ENCODE measurements around the gene TIMM29.
"Not testable (repeated sequence)": the region's sequence is repeated elsewhere in the genome, so short reads cannot be mapped to it uniquely, and the experiment has no call there.

TIMM29 gene

GRCh38 chr19:10935371-10936059, 6.9 kb downstream of the TIMM29 start:
- Histone ChIP-seq H3K9me3 (ENCODE audit: insufficient read depth, low read length) (no peaks in the 10 kb centered on the region), H3K79me2 (ENCODE audit: low read length) (peaks cover 11% of the 10 kb centered on the region), H3K27me3 (ENCODE audit: low read depth, low read length) (no peaks in the 10 kb centered on the region), H3K4me3 (ENCODE audit: low read length) (no peak overlapping the region), H3K4me2 (ENCODE audit: low read length) (no peak overlapping the region), H3K9ac (ENCODE audit: low read length) (no peak overlapping the region), H3K4me1 (ENCODE audit: low read length) (peaks cover 8% of the 10 kb centered on the region), H3K27ac (ENCODE audit: low read length) (no peak overlapping the region), H3K36me3 (replicated peaks; ENCODE audit: low read depth, low read length) (peaks cover 3% of the 10 kb centered on the region), H4K20me1 (ENCODE audit: insufficient read depth, low read length) (no peaks in the 10 kb centered on the region), H2AFZ (ENCODE audit: low read depth, low read length) (no peak overlapping the region)
- no peak for TF ChIP-seq EZH2phosphoT487 (IDR thresholded peaks at IDR 0.05; ENCODE audit: low read depth)
- TF ChIP-seq CTCF (IDR thresholded peaks at IDR 0.05; ENCODE audit: low read depth, low read length) = no peak

- Histone ChIP-seq H3K4me1 (ENCODE audit: low read length) (peaks cover 8% of the 10 kb centered on the region), H3K4me3 (ENCODE audit: low read length) (no peak overlapping the region)
These were observed 8.1 kb downstream of the TIMM29 start for GRCh38 chr19:10936661-10937084.

GRCh38 chr19:10941649-10942048, 13.0 kb downstream of the TIMM29 start:
- peaks cover 19% of the 10 kb centered on the region for H3K4me1 ChIP-seq (ENCODE audit: low read length)
- H3K79me2 ChIP-seq (ENCODE audit: low read length); H3K9ac ChIP-seq (ENCODE audit: low read length); H3K4me2 ChIP-seq (ENCODE audit: low read length); H3K9me3 ChIP-seq (ENCODE audit: insufficient read depth, low read length); H4K20me1 ChIP-seq (ENCODE audit: insufficient read depth, low read length); H3K4me3 ChIP-seq (ENCODE audit: low read length); H3K36me3 ChIP-seq (replicated peaks; ENCODE audit: low read depth, low read length); H3K27ac ChIP-seq (ENCODE audit: low read length); H2AFZ ChIP-seq (ENCODE audit: low read depth, low read length); H3K27me3 ChIP-seq (ENCODE audit: low read depth, low read length): not testable (repeated sequence)

More at GRCh38 chr19:10936661-10937084, 8.1 kb downstream of the TIMM29 start:
- H4K20me1 ChIP-seq (ENCODE audit: insufficient read depth, low read length) = no peaks in the 10 kb centered on the region
- peaks cover 5% of the 10 kb centered on the region; the same call in 1 of the 2 replicates for H3K79me2 ChIP-seq (ENCODE audit: low read length)
- no peaks in the 10 kb centered on the region for H3K27me3 ChIP-seq (ENCODE audit: low read depth, low read length)
- no peak overlapping the region for H3K27ac ChIP-seq (ENCODE audit: low read length)
- no peak overlapping the region for H3K9ac ChIP-seq (ENCODE audit: low read length)
- TF ChIP-seq EZH2phosphoT487 (IDR thresholded peaks at IDR 0.05; ENCODE audit: low read depth) (no peak), CTCF (IDR thresholded peaks at IDR 0.05; ENCODE audit: low read depth, low read length) (peak; percentile 68)
- no peak overlapping the region for H2AFZ ChIP-seq (ENCODE audit: low read depth, low read length)
- H3K4me2 ChIP-seq (ENCODE audit: low read length) = 0 out of 2 replicates have a peak overlapping the region, but pooled peaks have one; percentile 10
- no peaks in the 10 kb centered on the region for H3K36me3 ChIP-seq (replicated peaks; ENCODE audit: low read depth, low read length)
- no peaks in the 10 kb centered on the region for H3K9me3 ChIP-seq (ENCODE audit: insufficient read depth, low read length)

- H3K79me2 ChIP-seq (ENCODE audit: low read length); H3K9ac ChIP-seq (ENCODE audit: low read length); H3K9me3 ChIP-seq (ENCODE audit: insufficient read depth, low read length); H3K4me2 ChIP-seq (ENCODE audit: low read length); H3K27me3 ChIP-seq (ENCODE audit: low read depth, low read length); H3K27ac ChIP-seq (ENCODE audit: low read length); H3K4me3 ChIP-seq (ENCODE audit: low read length); H3K36me3 ChIP-seq (replicated peaks; ENCODE audit: low read depth, low read length); H2AFZ ChIP-seq (ENCODE audit: low read depth, low read length); H4K20me1 ChIP-seq (ENCODE audit: insufficient read depth, low read length): not testable (repeated sequence)
- peaks cover 18% of the 10 kb centered on the region for H3K4me1 ChIP-seq (ENCODE audit: low read length)
These were observed 14.8 kb downstream of the TIMM29 start for GRCh38 chr19:10943412-10943811.

- no peak overlapping the region for H2AFZ ChIP-seq (ENCODE audit: low read depth, low read length)
- H3K9me3 ChIP-seq (ENCODE audit: insufficient read depth, low read length) = no peaks in the 10 kb centered on the region
- no peaks in the 10 kb centered on the region for H4K20me1 ChIP-seq (ENCODE audit: insufficient read depth, low read length)
- H3K4me3 ChIP-seq (ENCODE audit: low read length) = no peak overlapping the region
- no peaks in the 10 kb centered on the region for H3K79me2 ChIP-seq (ENCODE audit: low read length)
- no peak overlapping the region for H3K4me2 ChIP-seq (ENCODE audit: low read length)
- no peak overlapping the region for H3K9ac ChIP-seq (ENCODE audit: low read length)
- no peaks in the 10 kb centered on the region for H3K36me3 ChIP-seq (replicated peaks; ENCODE audit: low read depth, low read length)
- peaks cover 18% of the 10 kb centered on the region for H3K4me1 ChIP-seq (ENCODE audit: low read length)
- no peak for TF ChIP-seq CTCF (IDR thresholded peaks at IDR 0.05; ENCODE audit: low read depth, low read length)
- TF ChIP-seq EZH2phosphoT487 (IDR thresholded peaks at IDR 0.05; ENCODE audit: low read depth) = no peak
- H3K27ac ChIP-seq (ENCODE audit: low read length) = no peak overlapping the region
- no peaks in the 10 kb centered on the region for H3K27me3 ChIP-seq (ENCODE audit: low read depth, low read length)
These were observed 16.7 kb downstream of the TIMM29 start for GRCh38 chr19:10945264-10945663.
